ENCODE data around the gene CABP7. TPM values are rescaled to one million over a fixed set of nuclear protein-coding genes. Genes with fewer than 3 reads are reported as not detected.

CABP7 gene
- total RNA-seq, 4 donors from 2014 or later = 0.20 TPM; not detected in 3

DNA sequence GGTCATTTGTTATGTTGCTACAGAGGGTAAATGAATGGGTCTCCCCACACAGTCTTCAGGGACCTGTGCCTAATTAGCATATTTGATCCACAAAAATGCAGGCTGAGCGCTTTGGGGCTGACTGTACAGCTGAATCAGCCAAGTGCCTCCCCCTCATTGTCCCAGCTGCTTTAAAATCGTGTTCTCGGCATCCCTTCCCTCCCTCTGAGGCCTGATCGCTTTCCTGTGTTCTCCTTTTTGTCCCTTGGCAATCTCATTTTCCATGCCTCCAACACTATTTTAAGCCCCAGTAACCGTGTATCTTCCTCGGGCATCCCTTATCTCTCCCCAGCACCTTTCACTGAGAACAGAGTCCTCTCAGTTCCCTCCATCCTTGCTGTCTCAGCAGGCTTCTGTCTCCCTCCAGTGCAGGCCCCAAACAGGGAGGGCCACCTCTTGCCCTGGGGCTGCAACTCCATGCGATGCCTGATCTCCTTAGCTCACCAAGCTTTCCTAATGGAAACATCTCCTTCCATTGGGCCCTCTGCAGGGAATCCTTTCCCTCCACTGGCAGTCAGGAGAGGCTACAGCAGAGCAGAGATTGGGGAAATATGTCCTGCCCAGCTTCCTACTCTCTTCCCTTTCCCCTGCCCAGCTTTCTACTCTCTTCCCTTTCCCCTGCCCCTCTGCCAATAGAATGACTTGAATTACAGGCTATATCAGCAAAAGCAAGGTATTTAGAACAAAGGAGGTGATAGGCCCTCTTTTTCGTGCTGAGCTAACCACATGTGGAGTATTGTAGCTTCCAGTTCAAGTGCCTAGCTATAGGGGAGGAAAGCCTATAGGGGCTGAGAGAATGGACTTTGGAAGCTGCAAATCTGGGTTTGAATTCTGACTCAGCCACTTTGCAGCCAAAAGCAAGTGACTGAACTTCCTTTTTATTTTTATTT lies 61.2 kb downstream of the CABP7 start:
- H3K9me3 ChIP-seq = no peaks in the 10 kb centered on the region
- no peak for DNase-seq (ENCODE audit: low spot score in 2 of 2)
- TF ChIP-seq, protein P1, sequence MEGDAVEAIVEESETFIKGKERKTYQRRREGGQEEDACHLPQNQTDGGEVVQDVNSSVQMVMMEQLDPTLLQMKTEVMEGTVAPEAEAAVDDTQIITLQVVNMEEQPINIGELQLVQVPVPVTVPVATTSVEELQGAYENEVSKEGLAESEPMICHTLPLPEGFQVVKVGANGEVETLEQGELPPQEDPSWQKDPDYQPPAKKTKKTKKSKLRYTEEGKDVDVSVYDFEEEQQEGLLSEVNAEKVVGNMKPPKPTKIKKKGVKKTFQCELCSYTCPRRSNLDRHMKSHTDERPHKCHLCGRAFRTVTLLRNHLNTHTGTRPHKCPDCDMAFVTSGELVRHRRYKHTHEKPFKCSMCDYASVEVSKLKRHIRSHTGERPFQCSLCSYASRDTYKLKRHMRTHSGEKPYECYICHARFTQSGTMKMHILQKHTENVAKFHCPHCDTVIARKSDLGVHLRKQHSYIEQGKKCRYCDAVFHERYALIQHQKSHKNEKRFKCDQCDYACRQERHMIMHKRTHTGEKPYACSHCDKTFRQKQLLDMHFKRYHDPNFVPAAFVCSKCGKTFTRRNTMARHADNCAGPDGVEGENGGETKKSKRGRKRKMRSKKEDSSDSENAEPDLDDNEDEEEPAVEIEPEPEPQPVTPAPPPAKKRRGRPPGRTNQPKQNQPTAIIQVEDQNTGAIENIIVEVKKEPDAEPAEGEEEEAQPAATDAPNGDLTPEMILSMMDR (IDR thresholded peaks at IDR 0.05) = no peak
- WGBS, 2 donors = 27 to 32% methylated on average over 8 of the region's 8 CpGs
- H3K27me3 ChIP-seq = no peaks in the 10 kb centered on the region
- peak overlapping the region; percentile 10 to 88 (median 72) for H3K27ac ChIP-seq
- H3K4me1 ChIP-seq = peaks cover 0 to 66% (median 40%) of the 10 kb centered on the region in 4 donors
- H3K4me3 ChIP-seq = no peak overlapping the region
- no peaks in the 10 kb centered on the region for H3K36me3 ChIP-seq

Small RNA genes lying within 50 kb of the gene (small RNA-seq; reads per million reads assigned to genes)
- gene AC004882.2 = not detected
- gene RF00019 = not detected

Other genes starting within 250 kb of the CABP7 start
- gene NEFH, start 239.8 kb upstream of the CABP7 start, total RNA-seq = 1 to 10 TPM in 1 of 4 donors, under 1 TPM in 2, not detected in 1; 0.30 to 1.0 (median 0.78) TPM
- gene THOC5, start 166.2 kb upstream of the CABP7 start, total RNA-seq = 10 to 100 TPM; 31.2 to 65.9 (median 50.3) TPM
- 10 to 100 TPM in 3 of 4 donors, 1 to 10 TPM in 1; 9.0 to 38.5 (median 11.8) TPM for gene NIPSNAP1, start 138.9 kb upstream of the CABP7 start, total RNA-seq
- gene NF2, start 116.4 kb upstream of the CABP7 start, total RNA-seq = 10 to 100 TPM; 24.9 to 39.0 (median 28.8) TPM
- 10 to 100 TPM; 22.1 to 29.3 (median 26.6) TPM for gene ZMAT5, start 47.0 kb downstream of the CABP7 start, total RNA-seq
- gene UQCR10, start 47.4 kb downstream of the CABP7 start, total RNA-seq = 10 to 100 TPM; 30.4 to 56.7 (median 35.5) TPM
- 10 to 100 TPM; 30.4 to 45.3 (median 40.9) TPM for gene ASCC2, start 118.3 kb downstream of the CABP7 start, total RNA-seq
- gene MTMR3, start 163.2 kb downstream of the CABP7 start, total RNA-seq = 10 to 100 TPM; 56.1 to 91.2 (median 74.5) TPM

All from tibial nerve (tissue), 4 donors.